Brain microvascular endothelial cell (primary cell): ENCODE measurements around the gene GTF2A2.

ENCODE experiments used
- DNase-seq: peaks from one replicate; pipeline ENCODE4 v3.0.0-alpha.2; 2020
- H3K27ac ChIP-seq: fragments of 250-450 bp; sonication (Bioruptor Pico); 2 replicates; pipeline ENCODE4 v1.5.1; 2020; ENCODE audit warnings: mild to moderate bottlenecking, moderate library complexity
- H3K27me3 ChIP-seq: fragments of 250-450 bp; sonication (Bioruptor Pico); replicated peaks from 2 replicates; pipeline ENCODE4 v1.5.1; 2020; ENCODE audit warnings: mild to moderate bottlenecking
- H3K36me3 ChIP-seq: fragments of 250-450 bp; sonication (Bioruptor Pico); replicated peaks from 2 replicates; pipeline ENCODE4 v1.5.1; 2020; ENCODE audit warnings: mild to moderate bottlenecking
- H3K4me3 ChIP-seq: 2 replicates; pipeline ENCODE4 v1.5.1; 2011; ENCODE audit warnings: low read depth, mild to moderate bottlenecking, control low read depth, low read length, moderate library complexity
- in situ Hi-C: cut with HindIII; loops from 2 replicates; pipeline ENCODE4 v1.10.0; 2017; ENCODE audit warnings: low sequenced_read_pairs, low pct_ligation_motif_present
- TF ChIP-seq, protein P1 (sequence below): IDR thresholded peaks from 2 replicates; pipeline ENCODE4 v1.5.1; 2011; ENCODE audit warnings: low read depth, mild to moderate bottlenecking, moderate library complexity, low read length, control low read depth, inconsistent platforms; ENCODE audit errors: missing control alignments

The GTF2A2 gene

GRCh38 chr15:59678620-59679019, 21.3 kb upstream of the GTF2A2 start:
- TF ChIP-seq, protein P1, sequence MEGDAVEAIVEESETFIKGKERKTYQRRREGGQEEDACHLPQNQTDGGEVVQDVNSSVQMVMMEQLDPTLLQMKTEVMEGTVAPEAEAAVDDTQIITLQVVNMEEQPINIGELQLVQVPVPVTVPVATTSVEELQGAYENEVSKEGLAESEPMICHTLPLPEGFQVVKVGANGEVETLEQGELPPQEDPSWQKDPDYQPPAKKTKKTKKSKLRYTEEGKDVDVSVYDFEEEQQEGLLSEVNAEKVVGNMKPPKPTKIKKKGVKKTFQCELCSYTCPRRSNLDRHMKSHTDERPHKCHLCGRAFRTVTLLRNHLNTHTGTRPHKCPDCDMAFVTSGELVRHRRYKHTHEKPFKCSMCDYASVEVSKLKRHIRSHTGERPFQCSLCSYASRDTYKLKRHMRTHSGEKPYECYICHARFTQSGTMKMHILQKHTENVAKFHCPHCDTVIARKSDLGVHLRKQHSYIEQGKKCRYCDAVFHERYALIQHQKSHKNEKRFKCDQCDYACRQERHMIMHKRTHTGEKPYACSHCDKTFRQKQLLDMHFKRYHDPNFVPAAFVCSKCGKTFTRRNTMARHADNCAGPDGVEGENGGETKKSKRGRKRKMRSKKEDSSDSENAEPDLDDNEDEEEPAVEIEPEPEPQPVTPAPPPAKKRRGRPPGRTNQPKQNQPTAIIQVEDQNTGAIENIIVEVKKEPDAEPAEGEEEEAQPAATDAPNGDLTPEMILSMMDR: no peak
- no peak overlapping the region for H3K27ac ChIP-seq
- peaks cover 76% of the 10 kb centered on the region for H3K36me3 ChIP-seq
- in situ Hi-C loops: no loop called here
- H3K27me3 ChIP-seq: no peaks in the 10 kb centered on the region
- no peak overlapping the region for H3K4me3 ChIP-seq
- no peak for DNase-seq

DNA sequence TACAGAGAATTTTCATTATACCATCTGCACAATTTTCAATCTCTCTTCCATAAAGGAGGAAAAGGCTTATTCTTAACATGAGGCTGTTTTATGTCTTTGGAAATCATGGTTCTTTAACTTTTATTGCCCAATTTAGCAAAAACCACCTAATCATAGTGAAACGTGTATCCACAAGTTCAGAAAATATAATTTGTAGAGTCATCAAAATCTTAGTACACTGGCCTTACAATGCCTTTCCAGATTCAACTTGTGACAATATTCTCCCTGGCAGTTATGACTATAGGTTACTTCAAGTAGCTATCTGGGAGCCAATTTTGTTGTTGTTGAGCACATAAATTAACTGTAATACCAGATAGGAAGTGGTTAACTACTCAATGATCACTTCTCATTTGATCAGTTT, 20.9 kb upstream of the GTF2A2 start:
- TF ChIP-seq, protein P1: no peak
- DNase-seq: no peak
- Histone ChIP-seq H3K36me3 (peaks cover 78% of the 10 kb centered on the region), H3K27ac (no peak overlapping the region), H3K27me3 (no peaks in the 10 kb centered on the region), H3K4me3 (no peak overlapping the region)
- in situ Hi-C loops: no loop called here

DNA sequence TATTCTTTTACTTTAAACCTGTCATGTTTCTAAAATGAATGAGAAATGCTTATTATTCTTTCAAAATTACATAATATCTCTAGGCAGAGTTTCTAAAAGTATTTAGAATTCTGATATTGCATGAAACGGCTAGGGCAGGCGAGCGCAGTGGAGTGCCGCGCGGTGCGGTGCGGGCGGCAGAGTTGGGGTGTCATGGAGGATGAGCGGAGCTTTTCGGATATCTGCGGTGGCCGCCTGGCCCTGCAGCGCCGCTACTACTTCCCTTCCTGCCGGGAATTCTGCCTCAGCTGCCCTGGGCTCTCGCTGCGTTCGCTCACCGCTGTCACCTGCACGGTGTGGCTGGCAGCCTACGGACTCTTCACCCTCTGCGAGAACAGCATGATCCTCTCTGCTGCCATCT, 19.2 kb upstream of the GTF2A2 start:
- no peak overlapping the region for H3K4me3 ChIP-seq
- in situ Hi-C loops: no loop called here
- peaks cover 81% of the 10 kb centered on the region for H3K36me3 ChIP-seq
- H3K27me3 ChIP-seq: no peaks in the 10 kb centered on the region
- no peak for DNase-seq
- H3K27ac ChIP-seq: no peak overlapping the region
- TF ChIP-seq, protein P1: no peak

GRCh38 chr15:59674361-59674877, 17.1 kb upstream of the GTF2A2 start:
- TF ChIP-seq, protein P1: no peak
- Histone ChIP-seq H3K4me3 (no peak overlapping the region), H3K27ac (no peak overlapping the region), H3K36me3 (peaks cover 67% of the 10 kb centered on the region), H3K27me3 (no peaks in the 10 kb centered on the region)
- in situ Hi-C loops: no loop called here
- no peak for DNase-seq

- Histone ChIP-seq H3K27ac (no peak overlapping the region), H3K4me3 (no peak overlapping the region), H3K36me3 (peaks cover 47% of the 10 kb centered on the region), H3K27me3 (no peaks in the 10 kb centered on the region)
- TF ChIP-seq, protein P1: no peak
- in situ Hi-C loops: no loop called here
- DNase-seq: no peak
Observed at GRCh38 chr15:59668556-59668955, 11.2 kb upstream of the GTF2A2 start.

DNA sequence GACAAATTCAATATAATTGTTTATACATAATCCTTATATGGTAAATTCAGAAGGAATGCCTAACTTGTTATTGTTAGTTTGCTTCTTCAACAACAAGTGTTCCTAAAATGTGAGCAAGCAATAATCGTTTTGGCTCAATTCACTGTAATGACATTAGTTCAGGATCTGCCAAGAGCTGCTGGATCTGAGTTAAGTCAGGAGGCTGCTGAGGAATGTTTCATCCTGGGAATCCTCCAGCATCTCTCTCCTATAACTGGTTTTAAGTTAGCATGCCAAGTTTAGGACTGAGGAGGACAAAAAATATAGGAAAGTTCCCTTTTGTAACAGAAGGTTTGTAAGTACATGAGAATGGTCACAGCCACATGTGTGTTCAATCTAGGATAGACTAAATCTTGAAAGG, 4.9 kb upstream of the GTF2A2 start:
- Histone ChIP-seq H3K36me3 (peaks cover 34% of the 10 kb centered on the region), H3K27me3 (no peaks in the 10 kb centered on the region), H3K4me3 (no peak overlapping the region), H3K27ac (no peak overlapping the region)
- TF ChIP-seq, protein P1: no peak
- in situ Hi-C loops: no loop called here
- no peak for DNase-seq
